Fibroblast of skin of back (primary cell): ENCODE data around the gene DSC3.
"Not testable (repeated sequence)": the region's sequence is repeated elsewhere in the genome, so short reads cannot be mapped to it uniquely, and the experiment has no call there.

ENCODE experiments used
- DNase-seq: peaks from one replicate; pipeline ENCODE4 v3.0.0-alpha.2; 2013

DSC3 gene

DNA sequence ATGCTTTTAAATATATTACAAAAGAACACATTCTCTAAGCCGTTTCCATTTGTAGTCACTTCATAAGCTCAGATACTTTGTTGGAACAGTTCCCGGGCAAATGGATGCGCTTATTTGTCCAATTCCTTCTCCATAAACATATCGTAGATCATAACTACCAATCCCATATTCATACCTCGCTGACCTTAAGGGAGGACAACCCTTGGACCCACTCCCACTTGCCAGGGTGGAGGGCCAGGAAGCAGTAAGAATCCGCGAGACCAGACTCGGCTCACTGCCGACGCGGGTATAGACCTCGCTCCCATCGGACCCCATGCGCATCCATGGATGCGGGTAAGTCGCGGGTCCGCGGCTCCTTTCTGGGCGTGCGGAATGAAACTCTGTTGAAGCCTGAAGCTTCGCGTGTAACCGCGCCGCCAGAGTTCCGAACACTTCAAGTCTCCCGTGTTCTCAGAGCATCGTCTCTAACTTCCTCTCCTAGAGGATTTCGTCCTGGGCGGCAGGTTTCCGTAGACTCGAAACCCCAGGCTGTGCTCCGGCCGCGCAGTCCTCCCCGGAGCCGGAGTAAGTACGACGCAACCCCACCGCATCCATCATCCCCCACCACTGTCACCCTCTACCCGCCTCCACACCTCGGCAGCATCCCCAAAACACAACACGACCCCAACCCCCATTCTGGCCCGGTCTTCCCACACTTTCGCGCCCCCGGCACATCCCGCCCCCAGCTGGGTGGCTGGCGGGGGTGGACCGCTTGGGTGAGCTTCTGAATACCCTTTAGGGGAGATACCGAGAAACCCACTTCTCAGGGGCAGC lies 1.1 kb downstream of the DSC3 start:
- DNase-seq: no peak

DNA sequence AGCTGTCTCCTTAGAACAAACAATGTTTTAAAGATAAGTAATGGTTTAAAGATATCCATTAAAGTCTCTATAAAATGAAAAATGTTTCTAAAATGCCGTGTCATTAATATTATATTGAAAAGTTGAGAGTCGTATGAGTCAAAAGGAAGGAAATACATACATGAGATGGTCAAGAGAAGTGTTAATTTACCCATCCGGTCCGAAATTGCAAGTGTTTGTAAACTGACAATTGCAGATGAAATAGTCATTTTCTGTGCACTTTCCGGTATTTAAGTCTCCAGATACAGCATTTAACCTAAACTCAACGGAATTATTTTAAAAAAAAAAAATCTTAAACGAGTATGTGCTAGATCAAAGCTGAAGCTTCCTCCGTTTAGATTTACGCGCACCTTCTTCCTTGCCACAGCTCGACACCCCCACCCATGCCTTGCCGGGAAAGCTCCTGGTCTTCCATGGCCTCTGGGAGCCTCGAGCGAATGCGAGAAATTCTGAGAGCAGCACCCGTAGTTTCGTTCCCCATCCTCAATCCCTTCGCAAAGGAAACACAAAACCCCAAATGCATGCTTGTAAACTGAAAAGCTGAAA lies 1.8 kb downstream of the DSC3 start:
- no peak for DNase-seq

DNA sequence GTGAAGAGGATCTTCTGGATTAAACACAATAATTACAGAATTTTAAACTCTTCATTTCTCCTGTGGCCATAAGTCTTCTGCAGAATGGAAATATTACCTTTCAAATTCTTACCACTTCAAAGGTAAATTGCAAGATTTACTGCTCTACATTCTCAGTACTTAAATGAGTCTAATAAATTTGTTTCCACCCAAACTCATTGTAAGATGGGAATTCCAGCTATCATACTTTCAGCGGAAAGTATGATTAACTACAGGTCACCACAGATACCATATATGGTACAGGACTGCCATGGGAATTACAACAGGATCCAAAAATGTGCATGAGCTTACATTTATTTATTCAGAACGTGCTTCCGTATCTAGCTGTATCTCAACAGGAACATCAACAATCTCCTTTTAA lies 3.1 kb downstream of the DSC3 start:
- DNase-seq: no peak

DNA sequence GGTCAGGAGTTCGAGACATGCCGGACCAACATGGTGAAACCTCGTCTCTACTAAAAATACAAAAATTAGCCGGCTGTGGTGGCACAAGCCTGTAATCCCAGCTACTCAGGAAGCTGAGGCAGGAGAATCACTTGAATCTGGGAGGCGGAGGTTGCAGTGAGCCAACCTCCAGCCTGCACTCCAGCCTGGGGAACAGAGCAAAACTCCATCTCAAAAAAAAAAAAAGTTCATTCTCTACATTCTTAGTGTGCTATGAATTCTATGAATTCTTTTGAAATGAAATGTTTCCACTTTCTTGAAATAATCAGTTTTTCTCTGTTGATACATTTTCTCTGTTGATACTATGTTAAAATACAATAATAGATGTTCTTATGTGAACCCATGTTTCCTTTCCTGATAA lies 4.9 kb downstream of the DSC3 start:
- DNase-seq: not testable (repeated sequence)

DNA sequence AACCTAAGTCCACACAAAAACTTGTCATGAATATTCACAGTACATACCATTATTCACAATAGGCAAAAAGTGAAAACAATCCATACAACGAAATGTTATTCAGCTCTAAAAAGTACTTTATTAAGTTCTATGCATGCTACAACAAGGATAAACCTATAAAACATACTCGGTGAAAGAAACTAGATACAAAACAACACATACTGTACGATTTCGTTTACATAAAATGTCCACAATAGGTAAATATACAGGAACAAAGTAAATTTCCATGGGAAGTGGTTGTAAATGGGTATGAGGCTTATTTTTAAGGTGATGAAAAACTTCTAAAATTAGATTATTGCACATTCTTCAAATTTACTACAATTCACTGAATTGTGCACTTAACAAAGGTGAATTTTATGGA lies 8.0 kb downstream of the DSC3 start:
- no peak for DNase-seq

DNA sequence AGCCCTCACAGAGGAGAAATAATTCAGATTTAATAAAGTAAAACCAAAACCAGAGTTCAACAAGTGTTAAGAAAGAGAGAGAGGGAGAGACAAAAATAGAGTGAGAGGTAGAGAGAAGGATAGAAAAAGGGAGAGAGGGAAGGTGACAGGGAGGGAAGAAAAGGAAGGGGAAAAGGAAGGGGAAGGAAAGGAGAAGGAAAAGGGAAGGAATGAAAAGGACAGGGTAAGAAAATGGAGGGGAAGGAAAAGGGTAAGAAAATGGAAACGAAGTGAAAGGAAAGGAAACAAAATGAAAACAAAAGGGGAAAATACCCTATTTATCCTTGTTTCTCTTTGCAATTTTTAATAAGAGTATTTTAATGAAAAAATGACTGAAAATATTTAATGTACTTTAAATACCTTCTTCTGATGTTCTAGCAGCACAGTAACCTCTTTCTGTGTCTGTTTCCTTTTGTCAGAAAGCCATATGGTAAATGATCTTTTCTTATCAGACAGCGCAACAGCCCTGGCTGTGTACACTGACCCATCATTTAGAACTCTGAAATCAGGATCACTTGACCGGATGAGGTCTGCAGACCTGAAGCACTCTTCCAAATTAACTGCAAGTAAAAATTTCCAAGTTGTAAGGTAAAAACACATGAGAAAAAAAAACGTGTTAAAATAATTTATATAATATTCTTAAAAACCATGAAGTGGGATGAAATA lies 11.8 kb downstream of the DSC3 start:
- no peak for DNase-seq

DNA sequence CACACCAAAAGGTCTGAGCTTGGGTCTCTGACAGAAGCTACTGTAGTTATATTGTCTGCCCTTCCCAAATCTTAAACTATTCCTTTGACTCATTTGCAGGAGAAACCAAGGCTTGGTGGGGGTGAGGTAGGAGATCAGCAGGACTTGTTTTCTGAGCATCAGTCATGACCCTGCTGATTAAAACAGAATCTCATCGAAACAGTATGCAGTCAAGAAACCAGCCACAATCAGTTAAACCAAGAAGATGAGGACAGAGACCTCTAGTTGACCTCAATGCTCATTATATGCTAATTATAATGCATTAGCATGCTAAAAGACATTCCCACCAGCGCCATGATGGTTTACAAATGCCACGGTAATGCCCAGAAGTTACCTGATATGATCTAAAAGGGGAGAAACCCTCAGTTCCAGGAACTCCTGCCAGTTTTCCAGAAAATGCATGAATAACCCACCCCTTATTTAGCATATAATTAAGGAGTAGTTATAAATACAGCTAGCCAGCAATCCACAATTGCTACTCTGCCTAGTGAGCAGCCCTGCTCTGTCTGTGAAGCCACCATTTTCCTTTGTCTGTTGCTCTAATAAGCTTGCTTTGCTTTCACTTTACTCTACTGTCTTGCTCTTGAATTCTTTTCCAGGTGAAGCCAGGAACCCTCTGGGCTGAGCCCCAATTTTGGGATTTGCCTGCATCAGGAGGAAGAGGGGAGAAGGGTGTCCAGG lies 26.7 kb downstream of the DSC3 start:
- no peak for DNase-seq

DNA sequence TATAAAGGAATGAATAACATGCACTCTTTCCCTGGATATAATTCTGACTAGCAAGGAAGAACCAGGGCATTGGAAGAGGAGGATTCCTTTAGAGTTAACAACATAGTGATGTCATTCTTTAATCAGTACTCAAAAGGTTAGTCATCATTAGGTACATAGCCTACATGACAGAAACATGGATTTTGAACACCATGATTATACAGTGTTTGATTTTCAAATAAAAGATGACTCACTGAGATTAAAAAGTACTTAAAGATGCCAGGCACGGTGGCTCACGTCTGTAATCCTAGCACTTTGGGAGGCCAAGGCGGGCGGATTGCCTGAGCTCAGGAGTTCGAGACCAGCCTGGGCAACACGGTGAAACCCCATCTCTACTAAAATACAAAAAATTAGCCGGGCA lies 31.1 kb downstream of the DSC3 start:
- DNase-seq: peak; percentile 32

DNA sequence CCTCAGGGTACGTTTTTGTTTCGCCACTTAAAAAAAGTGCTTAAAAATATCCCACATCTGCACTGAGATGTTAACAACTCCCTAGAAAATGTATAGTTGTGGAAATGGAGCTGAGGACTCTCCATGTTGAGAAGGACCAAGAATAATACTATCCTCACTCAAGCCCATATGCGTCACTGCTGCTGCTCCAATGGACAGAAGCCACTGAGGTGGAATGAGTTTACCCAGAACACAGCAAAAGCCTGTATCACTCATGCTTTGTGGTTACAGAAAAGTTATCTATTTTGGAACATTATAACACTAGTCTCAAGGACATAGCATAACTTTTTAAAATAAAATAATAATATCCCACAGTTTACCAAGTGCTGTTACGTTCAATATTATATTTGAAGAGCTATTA lies 31.9 kb downstream of the DSC3 start:
- DNase-seq: no peak

DNA sequence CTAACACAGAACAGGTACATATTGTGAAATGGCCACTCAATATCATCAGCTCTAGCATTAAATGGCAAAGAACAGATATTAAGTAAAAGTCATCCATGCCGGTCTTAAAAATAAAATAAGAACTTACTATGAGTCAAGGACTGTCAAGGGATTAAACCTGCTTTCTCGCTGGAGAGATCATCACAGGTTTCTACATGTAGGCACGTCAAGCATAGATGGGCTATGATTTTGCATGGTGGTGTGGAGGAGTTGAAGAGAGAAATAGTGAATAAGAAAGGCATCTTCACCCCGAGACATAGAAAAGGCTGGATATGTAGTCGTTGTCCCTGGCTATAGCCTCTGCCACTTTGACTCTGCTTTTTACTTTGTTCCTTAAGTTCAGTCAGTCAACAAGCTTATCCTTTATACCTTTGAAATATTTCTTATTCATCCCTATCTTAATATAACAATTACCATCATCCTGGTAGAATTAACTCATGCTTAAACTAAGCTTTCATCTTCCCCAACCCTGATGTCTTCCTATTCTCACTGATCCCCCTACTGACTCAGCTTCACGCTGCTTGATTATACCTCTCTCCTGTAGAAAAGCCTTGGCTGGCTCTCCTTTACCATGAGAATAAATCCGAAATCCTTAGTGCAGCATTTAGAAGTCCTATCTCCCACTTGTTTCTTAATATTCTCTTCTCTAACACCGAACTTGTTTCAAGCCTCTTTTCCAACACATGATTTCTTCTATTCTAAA lies 42.5 kb downstream of the DSC3 start:
- DNase-seq: no peak

DNA sequence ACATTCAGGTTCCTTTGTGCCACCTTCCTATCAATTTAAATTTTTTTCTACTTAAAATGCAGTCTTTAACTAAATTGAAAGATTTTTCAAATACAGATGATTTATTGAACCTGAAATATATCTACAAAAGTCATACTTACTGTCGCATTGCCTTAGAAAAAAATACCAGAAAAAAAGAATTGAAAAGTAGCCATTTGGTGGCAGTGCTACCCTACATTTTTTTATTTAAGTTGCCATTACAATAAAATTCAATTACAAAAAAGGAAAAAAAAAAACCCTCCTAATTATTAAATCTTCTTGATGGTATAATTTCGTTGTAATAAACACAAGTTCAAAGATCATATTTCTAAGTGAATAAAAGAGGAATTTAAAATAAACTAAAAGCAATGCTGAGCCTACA lies 43.4 kb downstream of the DSC3 start:
- DNase-seq: no peak

DNA sequence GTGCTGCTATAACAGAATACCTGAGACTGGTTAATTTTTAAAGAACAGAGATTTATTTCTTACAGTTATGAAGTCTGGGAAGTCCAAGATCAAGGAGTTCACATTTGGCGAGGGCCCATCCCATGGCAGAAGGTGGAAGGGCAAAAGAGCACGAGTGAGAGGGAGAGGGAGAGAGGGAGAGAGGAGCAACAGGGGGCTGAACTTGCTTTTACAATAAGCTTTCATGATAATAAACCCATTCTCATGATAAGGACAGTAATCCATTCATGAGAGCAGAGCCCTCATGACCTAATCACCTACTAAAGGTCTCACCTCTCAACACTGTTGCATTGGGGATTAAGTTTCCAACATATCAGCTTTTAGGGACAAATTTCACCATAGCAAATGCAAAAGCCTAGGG lies 45.3 kb downstream of the DSC3 start:
- DNase-seq: no peak

DNA sequence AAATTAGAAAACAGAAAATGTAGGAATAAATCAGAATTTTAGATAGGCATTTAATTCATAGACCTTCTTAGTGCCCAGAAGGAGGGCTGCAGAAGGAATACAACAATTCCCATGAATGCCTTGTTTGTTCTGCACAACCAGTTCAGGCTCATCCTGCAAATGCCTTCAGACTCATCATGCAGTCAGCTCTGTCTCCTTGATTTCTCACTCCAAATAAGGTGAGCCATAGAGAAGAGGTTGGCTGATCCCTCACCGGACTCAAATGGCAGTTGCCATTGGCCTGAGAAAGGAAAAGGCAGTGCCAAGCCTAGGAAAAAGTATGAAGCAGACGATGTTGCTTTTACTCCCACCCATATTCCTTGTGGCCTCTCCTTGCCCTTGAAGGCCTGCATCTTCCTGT lies 50.3 kb downstream of the DSC3 start:
- no peak for DNase-seq

DNA sequence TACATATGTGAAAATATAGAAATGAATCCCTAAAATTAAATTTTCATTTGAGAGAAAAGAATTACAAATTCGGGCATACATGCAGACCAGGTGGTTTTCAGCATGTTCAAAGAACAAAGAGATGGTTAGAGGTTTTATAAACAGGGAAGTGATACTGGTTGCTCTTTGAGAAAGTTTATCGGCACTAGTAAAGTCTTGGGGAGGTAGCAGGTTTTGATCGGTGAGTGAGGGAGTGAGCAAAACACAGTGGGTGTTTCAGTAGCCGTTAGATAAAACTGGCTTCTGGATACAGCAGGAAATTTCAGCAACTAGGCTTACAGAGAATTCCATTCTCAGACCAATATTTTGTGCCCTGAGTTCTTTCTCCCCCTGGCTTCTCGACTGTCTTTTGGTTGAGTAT lies 51.1 kb downstream of the DSC3 start:
- DNase-seq: no peak

DNA sequence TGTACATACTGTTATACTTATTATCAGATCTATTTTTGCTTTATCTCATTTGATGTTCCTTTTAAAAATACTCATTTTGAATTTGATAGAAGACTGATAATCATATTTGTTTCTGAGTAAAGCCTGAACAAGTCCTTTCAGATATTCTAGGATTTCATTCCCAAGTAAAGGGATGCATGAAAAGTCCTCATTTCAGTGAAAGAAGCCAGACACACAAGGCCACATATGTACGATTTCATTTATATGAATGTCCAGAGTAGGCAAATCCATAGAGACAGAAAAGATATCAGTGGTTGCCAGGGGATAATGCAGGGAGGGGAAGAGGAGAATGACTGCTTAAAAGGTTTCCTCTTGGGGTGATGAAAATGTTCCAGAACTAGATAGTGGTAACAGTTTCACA lies 53.4 kb downstream of the DSC3 start:
- no peak for DNase-seq

DNA sequence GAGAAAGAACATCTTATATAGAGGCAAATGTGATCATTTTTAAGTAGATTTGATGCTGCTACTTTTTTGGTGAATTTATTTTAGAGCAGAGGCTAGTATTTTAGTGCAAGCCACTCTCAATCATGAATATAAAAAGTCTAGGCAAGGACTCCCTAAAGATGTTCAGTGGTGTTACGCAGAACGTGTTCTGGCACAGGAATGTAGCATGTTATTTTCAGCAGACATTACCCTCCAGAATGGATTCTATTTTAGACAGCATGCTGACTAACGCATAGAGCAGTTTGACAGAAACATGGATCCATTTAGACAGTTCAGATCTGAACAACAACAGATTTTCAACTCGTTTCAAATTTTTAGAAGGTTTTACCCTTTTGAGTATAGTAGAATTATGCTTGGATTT lies 54.1 kb downstream of the DSC3 start:
- no peak for DNase-seq

DNA sequence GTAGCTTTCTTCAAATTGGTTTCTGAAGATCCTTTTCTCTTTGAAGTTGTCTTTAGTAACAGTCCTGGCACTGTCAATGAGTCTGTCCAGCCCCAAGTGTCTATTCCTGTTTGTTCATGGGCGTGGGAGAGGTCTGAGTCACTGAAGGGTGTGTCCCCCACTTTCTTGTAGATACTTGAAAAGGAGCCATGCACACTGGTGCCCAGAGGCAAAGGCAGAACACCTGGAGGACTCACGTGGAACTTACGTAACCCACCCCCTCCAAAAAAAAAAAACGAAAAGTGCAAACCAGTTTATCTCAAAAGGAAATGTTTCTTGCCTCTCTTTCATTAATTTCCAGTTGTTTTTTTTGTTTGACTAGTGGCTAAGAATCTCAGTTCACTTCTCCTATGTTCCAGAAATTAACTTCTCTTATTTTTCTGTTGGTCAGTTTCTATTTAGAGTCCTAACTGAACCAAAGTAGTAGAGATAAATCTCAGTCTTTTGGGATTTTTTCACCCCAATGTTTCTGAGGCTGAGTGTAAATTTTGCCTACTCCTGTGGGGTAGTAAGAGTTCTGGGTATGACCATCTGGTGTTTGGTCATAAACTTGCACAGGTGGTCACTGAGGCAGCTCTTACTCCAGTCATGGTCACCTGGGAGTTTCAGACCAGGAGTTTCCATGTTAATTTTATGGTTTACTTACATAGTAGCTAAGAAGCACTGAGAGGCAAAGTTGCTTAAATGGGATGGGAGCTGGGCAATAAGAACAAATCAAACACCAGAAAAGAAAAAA lies 54.9 kb downstream of the DSC3 start:
- no peak for DNase-seq

DNA sequence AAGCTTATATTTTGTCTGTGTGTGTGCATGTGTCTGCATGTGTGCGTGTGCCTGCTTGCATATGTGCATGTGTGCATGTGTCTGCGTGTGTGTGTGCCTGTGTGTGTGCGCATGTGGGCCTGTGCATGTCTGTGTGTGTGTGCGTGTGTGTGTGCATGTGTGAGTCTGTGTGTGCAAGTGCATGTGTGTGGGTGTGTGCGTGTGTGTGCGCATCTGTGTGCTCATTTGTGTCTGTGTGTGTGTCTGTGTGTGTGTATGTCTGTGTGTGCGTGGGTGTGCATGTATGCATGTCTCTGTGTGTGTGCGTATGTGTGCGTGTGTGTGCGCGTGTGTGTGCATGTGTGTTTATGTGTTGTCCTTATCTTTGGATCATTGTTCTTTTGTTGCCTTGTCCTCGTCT lies 56.8 kb downstream of the DSC3 start:
- no peak for DNase-seq

DNA sequence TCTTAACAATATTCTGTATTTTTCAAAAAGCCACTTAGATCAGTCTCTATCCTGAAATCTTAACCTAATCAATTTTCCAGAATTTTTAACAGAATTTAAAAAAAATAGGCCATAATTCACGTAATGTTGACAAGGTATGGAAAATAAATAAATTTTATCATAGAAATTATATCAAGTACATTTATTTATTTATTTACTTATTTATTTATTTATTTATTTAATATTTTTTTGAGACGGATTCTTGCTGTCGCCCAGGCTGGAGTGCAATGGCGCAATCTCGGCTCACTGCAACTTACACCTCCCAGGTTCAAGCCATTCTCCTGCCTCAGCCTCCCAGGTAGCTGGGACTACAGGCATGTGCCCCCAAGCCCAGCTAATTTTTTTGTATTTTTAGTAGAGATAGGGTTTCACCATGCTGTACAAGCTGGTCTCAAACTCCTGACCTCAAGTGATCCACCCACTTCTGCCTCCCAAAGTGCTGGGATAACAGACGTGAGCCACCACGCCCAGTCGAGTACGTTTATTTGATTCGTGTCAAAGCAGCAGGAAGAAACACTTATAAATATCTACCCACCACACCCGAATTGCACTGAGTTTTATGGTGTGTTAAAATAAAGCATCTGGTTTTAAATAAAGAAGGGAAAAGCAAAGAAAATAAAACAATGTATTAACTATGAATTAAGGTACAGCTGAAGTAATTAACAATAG lies 60.1 kb downstream of the DSC3 start:
- no peak for DNase-seq

DNA sequence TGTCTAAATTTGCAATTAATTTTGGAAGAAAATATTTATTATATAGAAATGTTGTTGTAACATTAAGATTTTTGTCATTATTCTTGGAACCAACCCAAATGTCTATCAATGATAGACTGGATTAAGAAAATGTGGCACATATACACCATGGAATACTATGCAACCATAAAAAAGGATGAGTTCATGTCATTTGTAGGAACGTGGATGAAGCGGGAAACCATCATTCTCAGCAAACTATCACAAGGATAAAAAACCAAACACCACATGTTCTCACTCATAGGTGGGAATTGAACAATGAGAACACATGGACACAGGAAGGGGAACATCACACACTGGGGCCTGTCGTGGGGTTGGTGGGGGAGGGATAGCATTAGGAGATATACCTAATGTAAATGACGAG lies 64.5 kb downstream of the DSC3 start:
- DNase-seq: not testable (repeated sequence)

DNA sequence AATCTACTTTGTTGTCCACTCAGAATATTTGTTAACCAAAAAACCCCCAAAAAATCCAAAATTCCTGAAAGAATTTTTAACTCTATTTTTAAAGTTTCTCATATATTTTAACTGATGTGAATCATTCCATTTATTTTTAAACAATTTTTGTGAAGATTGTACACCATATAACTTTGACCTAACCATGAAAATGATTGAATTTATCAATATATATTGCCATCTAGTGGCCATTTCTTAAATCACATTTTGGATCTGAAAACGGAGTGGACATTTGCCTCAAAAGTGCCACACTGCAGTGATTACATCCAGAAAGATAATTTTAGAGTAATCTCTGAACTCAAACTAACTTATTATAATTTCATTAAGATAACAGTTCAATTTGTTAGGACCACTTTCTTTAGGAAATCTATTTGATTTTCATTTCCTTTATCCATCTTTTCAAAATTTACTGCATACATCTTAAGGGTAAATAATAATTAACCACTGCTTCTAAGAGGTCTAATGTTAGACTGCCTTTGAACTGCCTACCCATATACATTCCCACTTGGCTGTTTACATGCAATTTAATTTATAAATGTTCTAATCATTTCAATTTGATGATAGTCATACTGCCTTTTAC lies 71.1 kb downstream of the DSC3 start:
- DNase-seq: peak; percentile 22
